AG20443 (cell line): Measurements from ENCODE around the gene CREBZF.
A peak's percentile ranks its signal among the peaks of the same experiment; 100 is the strongest.

Experiments used
- DNase-seq: peaks from one replicate; pipeline ENCODE4 v3.0.0; 2012; ENCODE audit warnings: low spot score, mixed read lengths

CREBZF gene, protein sequence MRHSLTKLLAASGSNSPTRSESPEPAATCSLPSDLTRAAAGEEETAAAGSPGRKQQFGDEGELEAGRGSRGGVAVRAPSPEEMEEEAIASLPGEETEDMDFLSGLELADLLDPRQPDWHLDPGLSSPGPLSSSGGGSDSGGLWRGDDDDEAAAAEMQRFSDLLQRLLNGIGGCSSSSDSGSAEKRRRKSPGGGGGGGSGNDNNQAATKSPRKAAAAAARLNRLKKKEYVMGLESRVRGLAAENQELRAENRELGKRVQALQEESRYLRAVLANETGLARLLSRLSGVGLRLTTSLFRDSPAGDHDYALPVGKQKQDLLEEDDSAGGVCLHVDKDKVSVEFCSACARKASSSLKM

GRCh38 chr11:85664615-85665481, at the start of gene CREBZF:
TSS of gene CREBZF (minus strand) at chr11:85665129. CDS start at chr11:85664875, 254 bp downstream.
- peak; percentile 96 for DNase-seq

DNA sequence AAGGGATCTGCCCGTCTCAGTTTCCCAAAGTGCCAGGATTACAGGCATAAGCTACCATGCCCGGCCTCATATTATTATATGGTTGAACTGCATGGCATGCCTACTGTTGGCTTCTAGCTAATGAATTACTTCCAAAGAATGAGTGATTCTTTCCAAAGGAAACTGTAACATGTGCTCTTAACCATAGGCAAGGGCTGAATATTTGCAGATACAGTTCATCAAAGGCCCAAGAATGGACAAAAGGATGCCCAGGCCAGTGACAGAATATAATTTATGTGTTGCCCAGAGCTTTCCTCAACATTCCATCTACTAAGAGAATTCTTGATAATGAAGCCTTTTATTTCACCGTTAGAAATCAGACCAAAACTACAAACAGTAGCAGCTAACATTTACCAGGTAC, 48.0 kb upstream of the CREBZF start:
- DNase-seq, result no peak

DNA sequence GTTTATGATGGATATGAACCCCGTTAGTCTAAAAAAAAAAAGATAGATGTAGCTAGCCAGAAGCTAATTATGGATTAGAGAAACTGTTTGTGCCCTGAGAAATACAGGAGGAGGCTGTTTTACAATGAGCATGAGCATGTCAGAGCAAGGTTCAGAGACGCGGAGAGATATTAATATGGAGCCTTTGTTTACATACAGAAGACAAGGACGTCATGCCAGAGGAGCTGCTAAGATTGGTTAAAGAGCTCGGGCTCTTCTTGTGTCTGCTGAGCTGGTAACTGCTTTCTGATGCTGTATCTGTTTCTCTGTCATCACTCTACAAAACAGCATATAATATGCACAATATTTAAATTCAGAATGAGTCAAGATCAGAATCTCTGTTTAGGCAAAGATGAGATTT, 46.0 kb upstream of the CREBZF start:
- DNase-seq, result no peak

- no peak for DNase-seq
These were observed 45.2 kb upstream of the CREBZF start for GRCh38 chr11:85709941-85710702.

- peak; percentile 39 for DNase-seq
These were observed 40.9 kb upstream of the CREBZF start for GRCh38 chr11:85705800-85706199.

- DNase-seq, result no peak
These were observed 40.0 kb upstream of the CREBZF start for GRCh38 chr11:85704967-85705366.

- DNase-seq, result no peak
These were observed 35.2 kb upstream of the CREBZF start for GRCh38 chr11:85699957-85700741.

GRCh38 chr11:85698195-85698594, 33.3 kb upstream of the CREBZF start:
- DNase-seq, result no peak

GRCh38 chr11:85697747-85698146, 32.8 kb upstream of the CREBZF start:
- no peak for DNase-seq

- DNase-seq, result no peak
These were observed 30.6 kb upstream of the CREBZF start for GRCh38 chr11:85695546-85695945.

GRCh38 chr11:85694385-85694980, 29.6 kb upstream of the CREBZF start:
- DNase-seq, result peak; percentile 39

GRCh38 chr11:85685820-85686459, 21.0 kb upstream of the CREBZF start, which contains the start of gene CCDC89:
TSS of gene CCDC89 (minus strand) at chr11:85686195. CDS start at chr11:85686130, 65 bp downstream.
- peak; percentile 93 for DNase-seq

GRCh38 chr11:85685125-85685819, 20.3 kb upstream of the CREBZF start:
- DNase-seq, result no peak

DNA sequence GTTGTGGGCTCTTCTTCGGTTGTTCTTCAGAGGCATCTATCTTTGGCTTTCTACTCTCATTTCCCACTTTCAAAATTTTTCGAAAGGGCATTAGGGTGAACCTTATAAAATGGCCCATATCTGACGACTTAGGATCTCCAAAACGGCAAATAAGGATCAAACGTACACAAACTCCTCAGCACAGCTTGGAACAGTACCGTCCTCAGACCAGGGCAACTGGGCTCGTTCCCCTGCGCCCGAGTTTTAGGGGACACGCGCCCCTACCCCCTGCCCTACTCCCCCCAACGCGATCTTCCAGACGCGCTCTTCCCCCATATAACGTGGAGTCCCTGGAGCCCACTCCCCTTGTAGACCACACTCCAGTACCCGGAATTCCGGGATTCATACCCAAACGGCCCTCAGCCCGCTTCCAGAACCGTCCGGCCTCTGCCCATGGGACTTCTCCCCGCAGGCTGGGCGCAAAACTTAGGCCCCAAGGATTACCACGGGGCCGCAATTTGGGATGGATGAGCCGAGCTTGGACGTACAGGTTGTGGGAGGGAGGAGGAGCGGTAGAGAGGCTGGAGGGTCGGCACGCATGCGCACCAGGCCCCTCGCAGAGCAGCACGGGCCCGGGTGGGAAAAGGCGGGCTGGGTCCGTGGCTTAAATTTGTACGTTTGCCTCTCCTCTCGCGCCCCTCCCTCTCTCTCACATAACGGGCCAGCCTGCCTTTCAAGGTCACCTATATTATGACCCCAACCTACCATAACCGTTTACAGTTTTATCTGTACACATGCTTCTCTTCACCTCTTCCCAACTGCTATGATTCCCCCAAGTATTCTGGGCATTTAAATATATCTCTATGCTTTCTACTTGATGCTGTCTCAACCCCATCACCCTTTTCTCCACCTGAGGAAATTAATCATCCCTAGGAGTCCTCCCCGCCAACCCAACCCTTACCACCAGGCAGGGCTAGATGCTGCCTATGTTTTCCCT, 17.7 kb upstream of the CREBZF start:
- peak; percentile 95 for DNase-seq

GRCh38 chr11:85680897-85681296, 16.0 kb upstream of the CREBZF start:
- DNase-seq, result no peak

- DNase-seq, result no peak
These were observed 14.6 kb upstream of the CREBZF start for GRCh38 chr11:85679576-85679975.

- no peak for DNase-seq
These were observed 8.5 kb upstream of the CREBZF start for GRCh38 chr11:85673393-85673792.

DNA sequence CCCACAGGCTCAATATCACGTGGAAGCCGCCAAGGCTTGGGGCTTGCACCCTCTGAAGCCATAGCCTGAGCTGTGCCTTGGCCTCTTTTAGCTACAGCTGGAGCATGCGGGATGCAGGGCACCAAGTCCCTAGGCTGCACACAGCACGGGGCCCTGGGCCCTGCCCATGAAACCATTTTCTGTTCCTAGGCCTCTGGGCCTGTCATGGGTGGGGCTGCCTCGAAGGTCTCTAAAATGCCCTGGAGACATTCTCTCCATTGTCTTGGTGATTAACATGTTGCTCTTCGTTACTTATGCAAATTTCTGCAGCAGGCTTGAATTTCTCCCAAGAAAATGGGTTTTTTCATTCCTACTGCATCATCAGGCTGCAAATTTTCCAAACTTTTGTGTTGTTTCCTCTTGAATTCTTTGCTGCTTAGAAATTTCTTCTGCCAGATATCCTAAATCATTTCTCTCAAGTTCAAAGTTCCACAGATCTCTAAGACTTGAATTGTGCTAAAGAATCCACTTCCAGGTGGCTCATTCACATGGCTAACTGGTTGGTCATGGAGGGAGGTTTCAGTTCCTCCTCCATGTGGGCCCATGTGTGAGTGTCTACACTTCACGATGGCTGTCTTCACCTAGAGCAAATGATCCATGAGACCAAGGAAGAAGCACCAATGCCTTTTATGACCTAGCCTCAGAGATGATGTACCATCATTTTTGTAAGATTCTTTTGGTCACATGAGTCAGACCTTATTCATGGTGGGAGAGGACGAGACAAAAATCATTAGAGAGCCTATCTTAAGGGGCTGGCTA, 7.4 kb upstream of the CREBZF start:
- DNase-seq, result no peak
